HG03025 (cell line): ENCODE measurements around the gene TNKS2.
A peak's percentile ranks its signal among the peaks of the same experiment; 100 is the strongest.

Experiments used
- ATAC-seq: cut with Tn5 transposase; IDR thresholded peaks from one replicate; pipeline ENCODE4 v1.9.1; 2021; ENCODE audit warnings: mild to moderate bottlenecking, moderate library complexity; ENCODE audit not compliant: unreplicated experiment, low FRiP score

The TNKS2 gene

DNA sequence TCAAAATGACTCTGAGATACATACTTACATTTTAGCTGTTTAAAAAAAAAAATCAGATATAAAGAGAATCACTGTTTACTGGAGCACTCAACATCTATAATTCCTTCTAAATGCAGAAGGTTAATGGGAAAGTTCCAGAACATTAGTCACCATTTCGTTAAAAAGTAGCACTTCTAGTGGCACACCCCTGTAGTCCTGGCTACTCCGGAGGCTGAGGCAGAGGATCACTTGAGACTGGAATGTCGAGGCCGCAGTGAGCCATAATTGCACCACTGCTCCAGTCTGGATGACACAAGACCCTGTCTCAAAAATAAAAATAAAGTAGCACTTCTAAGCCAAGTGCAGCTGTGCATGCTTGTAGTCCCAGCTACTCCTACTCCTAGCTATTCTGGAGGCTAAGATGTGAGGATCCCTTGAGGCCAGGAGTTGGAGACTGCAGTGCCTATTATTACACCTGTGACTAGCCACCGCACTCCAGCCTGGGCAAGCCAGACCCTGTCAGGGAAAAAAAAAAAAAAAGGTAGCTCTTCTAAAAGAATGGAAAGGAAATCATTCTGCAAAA is 108.9 kb downstream of the TNKS2 start:
- no peak for ATAC-seq

DNA sequence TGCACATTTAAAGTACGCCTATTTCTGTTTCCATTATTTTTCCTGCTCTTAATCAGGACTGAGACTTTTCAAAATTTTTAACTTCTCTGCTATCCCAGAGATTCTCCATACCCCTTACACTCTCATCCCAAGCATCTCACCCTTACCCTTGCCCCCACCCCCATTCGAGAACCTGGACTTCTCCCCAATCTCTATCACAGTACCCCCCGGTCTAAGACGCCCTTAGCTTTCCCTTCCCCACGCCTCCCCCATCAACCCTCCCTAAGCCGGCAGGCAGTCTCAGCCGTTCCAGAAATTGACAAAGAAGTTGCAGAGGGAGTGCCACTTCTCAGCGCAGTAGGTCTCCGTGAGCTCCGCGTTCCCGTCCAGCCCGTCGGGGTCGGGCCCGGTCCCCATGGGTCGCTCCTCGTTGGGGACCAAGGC is 109.7 kb downstream of the TNKS2 start:
- ATAC-seq = no peak

DNA sequence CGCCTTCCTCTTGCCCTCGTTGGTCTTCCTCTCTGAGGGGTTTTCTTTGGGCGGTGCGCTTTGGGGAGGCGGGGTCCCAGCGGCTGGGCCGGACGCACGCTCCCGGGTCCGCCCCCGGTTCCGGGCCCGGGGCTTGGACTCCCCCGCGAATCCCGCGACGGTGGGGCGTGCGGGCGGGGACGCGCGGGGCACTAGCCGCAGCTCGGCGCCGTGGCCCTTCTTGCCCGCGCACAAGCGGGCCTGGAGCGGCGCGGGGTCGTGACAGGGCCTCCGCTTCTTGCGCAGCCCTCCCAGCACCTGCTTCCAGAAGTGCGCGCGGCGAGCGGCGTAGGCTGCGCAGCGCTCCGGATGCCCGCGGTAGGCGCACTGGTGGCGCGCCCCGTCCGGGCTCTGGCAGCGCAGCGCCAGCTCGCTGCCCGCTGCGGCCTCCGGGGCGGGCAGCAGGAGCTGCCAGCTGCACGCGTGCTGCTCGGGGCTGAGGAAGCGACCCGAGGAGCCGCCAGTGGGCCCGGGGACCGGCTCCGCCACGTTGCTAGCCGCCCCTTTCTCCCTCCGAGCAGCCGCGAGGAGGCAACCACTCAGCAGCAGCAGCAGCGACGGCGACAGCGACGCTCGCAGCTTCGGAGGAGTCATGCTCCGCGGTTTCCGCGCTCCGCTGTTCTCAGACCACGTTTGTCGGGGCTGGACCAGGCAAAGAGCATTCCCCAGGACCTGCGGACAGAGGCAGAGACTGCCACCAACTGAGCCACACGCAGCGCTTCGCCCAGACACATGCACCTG is 110.3 kb downstream of the TNKS2 start:
- ATAC-seq = peak; percentile 82

- ATAC-seq = no peak
Observed at GRCh38 chr10:91909117-91909677, 111.0 kb downstream of the TNKS2 start, which contains the start of gene FGFBP3. FGFBP3 (minus strand) TSS chr10:91909486; CDS start chr10:91908969, 517 bp downstream.

- no peak for ATAC-seq
Observed at GRCh38 chr10:91910467-91910866, 112.2 kb downstream of the TNKS2 start.
